Endothelial cell of umbilical vein (primary cell): Measurements from ENCODE around the gene CNPY3. TPM values are rescaled to one million over a fixed set of nuclear protein-coding genes. Genes with fewer than 3 reads are reported as not detected.

ENCODE experiments used
- BruUV-seq: library from RNA; stranded (reverse); fragments of 400-500 nt; replicated peaks from 2 replicates; lab custom pipeline; 2021; lab: Mats Ljungman, UMichigan
- CTCF ChIA-PET: fragments of 300-600, 350-600 bp; sonication (Branson Sonifier 250); formaldehyde crosslinking; loops from one replicate; lab custom pipeline; 2021; ENCODE audit warnings: antibody characterized with exemption, inconsistent platforms; lab: Charles Lee
- POLR2A ChIA-PET: fragments of 300-600, 350-600 bp; sonication (Branson Sonifier 250); formaldehyde crosslinking; loops from one replicate; lab custom pipeline; 2021; ENCODE audit warnings: antibody characterized with exemption, inconsistent platforms; lab: Charles Lee
- DNase-seq: peaks from one replicate; pipeline ENCODE4 v3.0.0-alpha.2; 2011; ENCODE audit warnings: low read depth, low spot score
- FAIRE-seq: peaks from 2 replicates; lab custom pipeline; 2011; peaks lifted over from hg19 to GRCh38; lab: Jason Lieb, UNC
- H2AFZ ChIP-seq: 2 replicates; pipeline ENCODE4 v1.6.0; 2012; ENCODE audit warnings: low read depth, low read length, control low read depth, inconsistent platforms
- H3K27ac ChIP-seq: 2 replicates; pipeline ENCODE4 v1.5.1; 2011; ENCODE audit warnings: low read depth, mild to moderate bottlenecking, control low read depth, low read length, moderate library complexity; ENCODE audit not compliant: insufficient read depth
- H3K27me3 ChIP-seq, 2 experiments: 2 replicates each; pipeline versions ENCODE4 v1.6.0 to v1.6.1; 2011; ENCODE audit warnings: low read length in 2 of 2, mixed read lengths in 1 of 2; ENCODE audit not compliant: control insufficient read depth in 2 of 2, insufficient read depth in 2 of 2
- H3K36me3 ChIP-seq, 2 experiments: 2 replicates in 1 of 2; 3 replicates in 1 of 2; pipeline ENCODE4 v1.5.1; 2011; ENCODE audit warnings: low read length in 2 of 2, mild to moderate bottlenecking in 1 of 2, moderate library complexity in 1 of 2; ENCODE audit not compliant: control insufficient read depth in 2 of 2, insufficient read depth in 2 of 2; ENCODE audit errors: extremely low read depth in 1 of 2
- H3K4me1 ChIP-seq: 3 replicates; pipeline ENCODE4 v1.5.1; 2011; ENCODE audit warnings: mild to moderate bottlenecking, low read length; ENCODE audit not compliant: control insufficient read depth, insufficient read depth; ENCODE audit errors: extremely low read depth
- H3K4me2 ChIP-seq: 2 replicates; pipeline ENCODE4 v1.6.1; 2011; ENCODE audit warnings: low read length, control low read depth, mixed read lengths; ENCODE audit not compliant: insufficient read depth
- H3K4me3 ChIP-seq, 3 experiments: fragments of 200-600 bp in 1 of 3; sonication (generic), shearing (Covaris generic) in 1 of 3; replicated peaks in 1 of 3; 2 replicates each; pipeline ENCODE4 v1.5.1; 2011 to 2016; ENCODE audit warnings: control low read depth in 3 of 3, low read length in 3 of 3, mild to moderate bottlenecking in 2 of 3, inconsistent platforms in 1 of 3, low read depth in 1 of 3, moderate library complexity in 1 of 3; ENCODE audit not compliant: insufficient read depth in 1 of 3
- H3K79me2 ChIP-seq: 2 replicates; pipeline ENCODE4 v1.6.0; 2012; ENCODE audit warnings: low read length, inconsistent platforms; ENCODE audit not compliant: control insufficient read depth, insufficient read depth
- H3K9ac ChIP-seq: replicated peaks from 2 replicates; pipeline ENCODE3; 2011; ENCODE audit warnings: low read length, control low read depth; ENCODE audit not compliant: insufficient read depth; ENCODE audit errors: extremely low read depth
- H3K9me1 ChIP-seq: replicated peaks from 3 replicates; pipeline ENCODE4 v1.6.0; 2011; ENCODE audit warnings: mild to moderate bottlenecking, low read length; ENCODE audit not compliant: control insufficient read depth, insufficient read depth; ENCODE audit errors: extremely low read depth
- H3K9me3 ChIP-seq: replicated peaks from 2 replicates; pipeline ENCODE4 v1.5.1; 2012; ENCODE audit warnings: low read length, inconsistent platforms; ENCODE audit not compliant: control insufficient read depth, insufficient read depth
- H4K20me1 ChIP-seq: replicated peaks from 2 replicates; pipeline ENCODE3; 2011; ENCODE audit warnings: mild to moderate bottlenecking, low read length; ENCODE audit not compliant: control insufficient read depth, insufficient read depth; ENCODE audit errors: extremely low read depth
- CTCF ChIP-seq, 2 donors: IDR thresholded peaks; 1 replicate in 1 of 2; 2 replicates in 1 of 2; pipeline ENCODE4 v1.5.1; 2011; ENCODE audit warnings: low read length in 2 of 2, mild to moderate bottlenecking in 2 of 2, moderate library complexity in 2 of 2, control low read depth in 1 of 2, inconsistent platforms in 1 of 2, low read depth in 1 of 2; ENCODE audit not compliant: insufficient read depth in 1 of 2; ENCODE audit errors: extremely low read depth in 1 of 2
- EZH2 ChIP-seq: IDR thresholded peaks from 2 replicates; pipeline ENCODE4 v1.6.1; 2012; ENCODE audit warnings: borderline replicate concordance, low read depth, mild to moderate bottlenecking, moderate library complexity, low read length, inconsistent platforms; ENCODE audit not compliant: severe bottlenecking
- FOS ChIP-seq: IDR thresholded peaks from 2 replicates; pipeline ENCODE4 v1.6.1; 2011; ENCODE audit warnings: mild to moderate bottlenecking, low read length, moderate library complexity, borderline replicate concordance; ENCODE audit not compliant: insufficient read depth
- GATA2 ChIP-seq: IDR thresholded peaks from 2 replicates; pipeline ENCODE4 v1.7.0; 2011; ENCODE audit warnings: low read depth, mild to moderate bottlenecking, moderate library complexity, mixed read lengths, low read length; ENCODE audit not compliant: insufficient read length, insufficient read depth
- JUN ChIP-seq: IDR thresholded peaks from 2 replicates; pipeline ENCODE4 v1.6.1; 2011; ENCODE audit warnings: borderline replicate concordance, low read depth; ENCODE audit not compliant: insufficient read length, insufficient read depth
- MAX ChIP-seq: IDR thresholded peaks from 2 replicates; pipeline ENCODE4 v1.6.1; 2011; ENCODE audit not compliant: insufficient read depth, insufficient read length
- MYC ChIP-seq: IDR thresholded peaks from one replicate; pipeline ENCODE4 v1.6.1; 2011; ENCODE audit warnings: mild to moderate bottlenecking, low read depth, low read length
- POLR2A ChIP-seq: IDR thresholded peaks from 2 replicates; pipeline ENCODE4 v1.6.1; 2012; ENCODE audit warnings: low read depth, mild to moderate bottlenecking, control low read depth, low read length
- POLR2AphosphoS5 ChIP-seq: IDR thresholded peaks from 2 replicates; pipeline ENCODE4 v1.6.1; 2012; ENCODE audit warnings: low read depth, mild to moderate bottlenecking, control low read depth, low read length, moderate library complexity; ENCODE audit not compliant: insufficient read depth
- dilution Hi-C: fragments of 300-500 bp; cut with MboI; formaldehyde crosslinking; loops from one replicate; pipeline ENCODE4 v1.15.0; 2019; ENCODE audit warnings: low sequenced_read_pairs; ENCODE audit not compliant: extremely low pct_ligation_motif_present
- intact Hi-C: fragments of 100-400 bp; cut with micrococcal nuclease; formaldehyde crosslinking; loops from one replicate; pipeline ENCODE4 v1.10.0; 2022
- polyA plus RNA-seq, 4 experiments: library from polyadenylated mRNA; depleted of rRNA in 3 of 4; stranded (reverse) in 3 of 4; unstranded in 1 of 4; fragments of >200 nt; gene quantifications; 2 replicates each; pipeline versions ENCODE4 v1.2.1 to v1.2.3, GENCODE V29; 2011 to 2012; ENCODE audit warnings: missing spikeins in 1 of 4
- total RNA-seq: library from RNA; stranded (reverse); gene quantifications from 2 replicates; pipeline ENCODE4 v1.2.3, GENCODE V29; 2021

CNPY3 gene
- total and polyA plus RNA-seq, 2 donors (not counting 3 experiments of a cell fraction or from before 2014, with no cell fraction given): 40.8 to 53.1 TPM

- no peak overlapping the region for H2AFZ ChIP-seq
- intact Hi-C loops: no loop called here
Measured at GRCh38 chr6:42973926-42974325, 44.6 kb downstream of the CNPY3 start.

GRCh38 chr6:42974919-42975505, 45.7 kb downstream of the CNPY3 start:
- Histone ChIP-seq H3K4me3 (no peak overlapping the region), H3K9ac (no peak overlapping the region), H3K9me3 (no peaks in the 10 kb centered on the region), H3K36me3 (no peaks in the 10 kb centered on the region), H3K79me2 (peaks cover 12% of the 10 kb centered on the region), H3K4me2 (no peak overlapping the region), H3K27ac (no peak overlapping the region), H3K4me1 (peaks cover 20% of the 10 kb centered on the region), H2AFZ (no peak overlapping the region), H4K20me1 (no peaks in the 10 kb centered on the region), H3K27me3 (no peaks in the 10 kb centered on the region), H3K9me1 (no peaks in the 10 kb centered on the region)
- dilution Hi-C loops: no loop called here
- POLR2A ChIA-PET: interaction anchor here (0.6 kb wide), 1 partner anchor 912 kb away, joined by 4 read pairs; no protein-coding TSS in a partner anchor
- TF ChIP-seq FOS (no peak), MAX (no peak), POLR2AphosphoS5 (no peak), POLR2A (no peak), MYC (no peak), GATA2 (no peak), JUN (no peak), EZH2 (no peak), CTCF (IDR thresholded peaks at IDR 0.05; ENCODE audit: extremely low read depth in 1 of 2, insufficient read depth in 1 of 2, low read depth in 1 of 2, low read length in 2 of 2) (no peak)
- BruUV-seq: no TSS peak
- FAIRE-seq (no peak), DNase-seq (no peak)
- CTCF ChIA-PET: interaction anchor here (1.2 kb wide), 2 partner anchors 9 to 31 kb away, joined by 3 read pairs; no protein-coding TSS in a partner anchor
- intact Hi-C loops: no loop called here

More at GRCh38 chr6:42973926-42974325, 44.6 kb downstream of the CNPY3 start:
- TF ChIP-seq EZH2 (no peak), JUN (no peak), GATA2 (no peak)
- dilution Hi-C loops: no loop called here
- no peaks in the 10 kb centered on the region for H3K9me3 ChIP-seq
- no peaks in the 10 kb centered on the region for H3K27me3 ChIP-seq
- ChIA-PET POLR2A (no interaction called here), CTCF (interaction anchor here (1.2 to 1.3 kb wide), 2 partner anchors 9 to 32 kb away, joined by 3 read pairs; no protein-coding TSS in a partner anchor)
- no peak overlapping the region for H3K27ac ChIP-seq
- FAIRE-seq (no peak), DNase-seq (no peak)
- peaks cover 12% of the 10 kb centered on the region for H3K79me2 ChIP-seq
- H3K9me1 ChIP-seq: no peaks in the 10 kb centered on the region
- no peak overlapping the region for H3K4me3 ChIP-seq
- H3K9ac ChIP-seq: no peak overlapping the region
- no peaks in the 10 kb centered on the region for H4K20me1 ChIP-seq
- no peak overlapping the region for H3K4me2 ChIP-seq
- H3K36me3 ChIP-seq: no peaks in the 10 kb centered on the region
- no TSS peak for BruUV-seq
- H3K4me1 ChIP-seq: peaks cover 11% of the 10 kb centered on the region
